ENCODE measurements around the gene MRPL40.

DNA sequence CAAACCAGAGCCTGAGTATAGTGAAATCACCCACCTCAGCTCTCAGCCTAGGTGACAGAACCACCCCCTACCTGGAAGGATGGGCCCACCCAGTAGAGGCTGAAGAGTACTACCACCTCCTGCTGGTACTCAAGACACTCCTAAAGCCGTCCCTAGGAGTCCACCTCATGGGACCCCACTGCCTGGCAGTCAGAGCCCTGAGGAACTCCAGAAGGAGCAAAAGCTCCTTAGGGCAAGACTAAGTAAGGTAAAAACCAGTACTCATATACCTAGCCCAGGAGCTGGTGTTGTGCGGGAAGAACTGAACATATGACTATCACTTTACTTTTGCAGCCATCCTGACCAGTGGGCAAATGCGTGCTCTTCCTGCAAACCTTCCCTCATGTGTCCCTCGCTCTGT is 37.1 kb upstream of the MRPL40 start:
- TF ChIP-seq, protein P1, sequence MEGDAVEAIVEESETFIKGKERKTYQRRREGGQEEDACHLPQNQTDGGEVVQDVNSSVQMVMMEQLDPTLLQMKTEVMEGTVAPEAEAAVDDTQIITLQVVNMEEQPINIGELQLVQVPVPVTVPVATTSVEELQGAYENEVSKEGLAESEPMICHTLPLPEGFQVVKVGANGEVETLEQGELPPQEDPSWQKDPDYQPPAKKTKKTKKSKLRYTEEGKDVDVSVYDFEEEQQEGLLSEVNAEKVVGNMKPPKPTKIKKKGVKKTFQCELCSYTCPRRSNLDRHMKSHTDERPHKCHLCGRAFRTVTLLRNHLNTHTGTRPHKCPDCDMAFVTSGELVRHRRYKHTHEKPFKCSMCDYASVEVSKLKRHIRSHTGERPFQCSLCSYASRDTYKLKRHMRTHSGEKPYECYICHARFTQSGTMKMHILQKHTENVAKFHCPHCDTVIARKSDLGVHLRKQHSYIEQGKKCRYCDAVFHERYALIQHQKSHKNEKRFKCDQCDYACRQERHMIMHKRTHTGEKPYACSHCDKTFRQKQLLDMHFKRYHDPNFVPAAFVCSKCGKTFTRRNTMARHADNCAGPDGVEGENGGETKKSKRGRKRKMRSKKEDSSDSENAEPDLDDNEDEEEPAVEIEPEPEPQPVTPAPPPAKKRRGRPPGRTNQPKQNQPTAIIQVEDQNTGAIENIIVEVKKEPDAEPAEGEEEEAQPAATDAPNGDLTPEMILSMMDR (conservative IDR thresholded peaks at IDR 0.05; ENCODE audit: low read length) = no peak
- TF ChIP-seq EZH2phosphoT487 (IDR thresholded peaks at IDR 0.05; ENCODE audit: borderline replicate concordance) = no peak

All from Loucy (cell line).